ENCODE results near the gene RELT. TPM values are rescaled to one million over a fixed set of nuclear protein-coding genes. Genes with fewer than 3 reads are reported as not detected.

Gene RELT
- total RNA-seq, 2 donors from 2014 or later: 6.5 to 14.2 TPM

- DNase-seq (ENCODE audit: low spot score): no peak
- no peaks in the 10 kb centered on the region for H3K9me3 ChIP-seq
- TF ChIP-seq, protein P1, sequence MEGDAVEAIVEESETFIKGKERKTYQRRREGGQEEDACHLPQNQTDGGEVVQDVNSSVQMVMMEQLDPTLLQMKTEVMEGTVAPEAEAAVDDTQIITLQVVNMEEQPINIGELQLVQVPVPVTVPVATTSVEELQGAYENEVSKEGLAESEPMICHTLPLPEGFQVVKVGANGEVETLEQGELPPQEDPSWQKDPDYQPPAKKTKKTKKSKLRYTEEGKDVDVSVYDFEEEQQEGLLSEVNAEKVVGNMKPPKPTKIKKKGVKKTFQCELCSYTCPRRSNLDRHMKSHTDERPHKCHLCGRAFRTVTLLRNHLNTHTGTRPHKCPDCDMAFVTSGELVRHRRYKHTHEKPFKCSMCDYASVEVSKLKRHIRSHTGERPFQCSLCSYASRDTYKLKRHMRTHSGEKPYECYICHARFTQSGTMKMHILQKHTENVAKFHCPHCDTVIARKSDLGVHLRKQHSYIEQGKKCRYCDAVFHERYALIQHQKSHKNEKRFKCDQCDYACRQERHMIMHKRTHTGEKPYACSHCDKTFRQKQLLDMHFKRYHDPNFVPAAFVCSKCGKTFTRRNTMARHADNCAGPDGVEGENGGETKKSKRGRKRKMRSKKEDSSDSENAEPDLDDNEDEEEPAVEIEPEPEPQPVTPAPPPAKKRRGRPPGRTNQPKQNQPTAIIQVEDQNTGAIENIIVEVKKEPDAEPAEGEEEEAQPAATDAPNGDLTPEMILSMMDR (IDR thresholded peaks at IDR 0.05): no peak
- no peak for ATAC-seq (ENCODE audit: insufficient number of reproducible peaks, low FRiP score, low read depth)
- no peaks in the 10 kb centered on the region for H3K27me3 ChIP-seq (replicated peaks; ENCODE audit: insufficient read depth)
- peaks cover 12% of the 10 kb centered on the region for H3K36me3 ChIP-seq
- H3K4me3 ChIP-seq: peak overlapping the region; percentile 54
- H3K4me1 ChIP-seq (ENCODE audit: control insufficient read depth in 1 of 2, low read depth in 2 of 2): peaks cover 23 to 84% of the 10 kb centered on the region in 2 donors
- peak overlapping the region; percentile 64 to 65 for H3K27ac ChIP-seq
Observed at GRCh38 chr11:73343076-73343873, 32.9 kb upstream of the RELT start.

DNA sequence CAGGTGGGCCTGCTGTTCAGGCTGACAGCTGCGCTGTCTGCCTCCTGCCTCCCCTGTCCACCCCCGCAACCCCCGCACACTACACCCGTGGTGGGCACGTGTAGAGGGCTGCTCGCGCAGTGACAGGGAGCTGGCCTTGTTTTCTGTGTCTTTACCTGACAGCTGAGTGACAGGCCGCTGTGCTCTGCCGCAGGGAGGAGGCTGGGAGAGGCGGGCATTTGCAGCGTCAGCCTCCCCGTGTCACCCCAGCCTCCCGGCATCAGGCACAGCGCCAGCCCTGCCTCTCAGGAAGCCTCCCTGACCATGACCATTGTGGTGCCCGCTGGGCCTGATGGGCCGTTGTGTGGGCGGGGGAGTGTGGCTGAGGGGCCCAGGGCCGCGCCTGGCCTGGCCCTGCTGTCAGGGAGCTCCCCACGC is 32.0 kb upstream of the RELT start:
- ATAC-seq (ENCODE audit: insufficient number of reproducible peaks, low FRiP score, low read depth) (no peak), DNase-seq (ENCODE audit: low spot score) (peak; percentile 29)
- Histone ChIP-seq H3K4me1 (ENCODE audit: control insufficient read depth in 1 of 2, low read depth in 2 of 2) (peaks cover 23 to 75% of the 10 kb centered on the region in 2 donors), H3K27ac (peak overlapping the region; percentile 60 to 65), H3K36me3 (peaks cover 14% of the 10 kb centered on the region), H3K27me3 (replicated peaks; ENCODE audit: insufficient read depth) (no peaks in the 10 kb centered on the region), H3K9me3 (no peaks in the 10 kb centered on the region), H3K4me3 (peak overlapping the region; percentile 54)
- TF ChIP-seq, protein P1 (IDR thresholded peaks at IDR 0.05): no peak

DNA sequence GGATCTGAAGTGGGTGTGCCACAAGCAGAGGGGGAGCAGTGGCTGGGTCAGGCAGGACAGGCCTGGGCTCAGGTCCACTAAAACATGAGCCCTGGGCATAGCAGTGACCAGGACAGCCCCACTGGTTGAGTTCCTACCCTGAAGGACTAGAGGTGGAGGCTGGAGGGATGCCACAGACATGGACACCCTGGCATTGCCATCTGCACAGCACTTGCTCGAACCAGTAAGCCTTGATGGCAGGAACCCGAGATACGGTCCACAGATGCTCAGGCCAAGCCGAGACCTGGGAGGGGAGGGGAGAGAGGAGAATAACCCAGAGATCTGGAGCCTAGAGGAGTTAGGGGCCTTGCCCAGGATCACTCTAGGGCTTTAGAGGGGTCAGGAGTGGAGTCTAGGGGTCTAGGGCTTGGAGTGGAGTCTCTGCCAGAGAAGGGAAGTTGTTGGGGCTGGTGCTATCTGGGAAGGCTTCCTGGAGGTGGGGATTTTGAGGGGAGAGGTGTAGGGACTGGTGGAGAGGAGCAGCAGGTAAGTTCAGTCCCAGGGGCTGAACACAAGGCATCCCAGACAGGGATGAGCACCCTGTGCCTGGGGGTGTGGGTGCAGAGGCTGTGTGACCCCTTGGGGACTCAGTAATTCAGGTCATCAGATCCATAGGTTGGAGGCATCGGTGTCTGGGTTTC is 30.6 kb upstream of the RELT start:
- Histone ChIP-seq H3K9me3 (no peaks in the 10 kb centered on the region), H3K27ac (peak overlapping the region; percentile 60 to 65), H3K27me3 (replicated peaks; ENCODE audit: insufficient read depth) (no peaks in the 10 kb centered on the region), H3K36me3 (peaks cover 14% of the 10 kb centered on the region), H3K4me3 (no peak overlapping the region), H3K4me1 (ENCODE audit: control insufficient read depth in 1 of 2, low read depth in 2 of 2) (peaks cover 23 to 70% of the 10 kb centered on the region in 2 donors)
- no peak for DNase-seq (ENCODE audit: low spot score)
- TF ChIP-seq, protein P1 (IDR thresholded peaks at IDR 0.05): no peak
- ATAC-seq (ENCODE audit: insufficient number of reproducible peaks, low FRiP score, low read depth): no peak

DNA sequence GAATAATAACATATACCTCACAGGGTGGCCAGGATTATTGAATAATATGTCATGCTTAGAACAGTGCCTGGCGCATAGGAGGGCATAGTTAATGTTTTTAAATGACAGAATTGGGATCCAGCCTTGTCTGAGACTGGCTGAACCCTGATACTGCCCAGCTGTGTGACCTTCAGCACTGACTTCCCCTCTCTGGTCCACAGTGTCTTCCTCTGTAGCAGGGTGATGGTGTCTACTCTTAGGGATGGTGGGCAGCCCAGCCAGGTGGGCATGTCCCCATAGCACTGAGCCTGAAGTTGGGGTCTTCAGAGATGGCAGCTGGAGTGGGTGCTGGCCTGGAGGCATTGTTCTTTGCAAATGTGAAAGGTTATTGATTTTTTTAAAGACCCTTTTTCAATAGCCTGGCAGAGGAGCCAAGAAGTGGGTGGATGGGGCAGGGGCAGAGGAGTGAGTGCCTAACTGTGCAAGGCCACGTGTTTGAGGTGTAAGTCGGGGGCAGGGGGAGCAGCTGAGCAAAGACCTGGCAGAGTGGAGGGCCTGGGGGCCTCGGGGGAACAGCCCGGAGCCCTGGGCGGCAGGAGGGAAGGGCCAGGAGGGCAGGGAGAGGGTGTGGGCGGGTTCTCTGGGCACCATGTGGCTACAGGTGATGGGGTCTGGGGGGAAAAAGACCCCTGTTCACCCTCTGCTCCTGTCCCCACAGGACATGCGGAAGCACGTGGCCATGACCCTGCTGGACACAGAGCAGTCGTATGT is 29.8 kb upstream of the RELT start:
- H3K4me3 ChIP-seq: no peak overlapping the region
- ATAC-seq (ENCODE audit: insufficient number of reproducible peaks, low FRiP score, low read depth) (no peak), DNase-seq (ENCODE audit: low spot score) (no peak)
- H3K27me3 ChIP-seq (replicated peaks; ENCODE audit: insufficient read depth): no peaks in the 10 kb centered on the region
- H3K4me1 ChIP-seq (ENCODE audit: control insufficient read depth in 1 of 2, low read depth in 2 of 2): peaks cover 24 to 70% of the 10 kb centered on the region in 2 donors
- H3K27ac ChIP-seq: peak overlapping the region; percentile 14 to 27
- H3K36me3 ChIP-seq: peaks cover 14% of the 10 kb centered on the region
- TF ChIP-seq, protein P1 (IDR thresholded peaks at IDR 0.05): no peak
- no peaks in the 10 kb centered on the region for H3K9me3 ChIP-seq

- H3K27me3 ChIP-seq (replicated peaks; ENCODE audit: insufficient read depth): no peaks in the 10 kb centered on the region
- H3K36me3 ChIP-seq: peaks cover 17% of the 10 kb centered on the region
- H3K4me1 ChIP-seq (ENCODE audit: control insufficient read depth in 1 of 2, low read depth in 2 of 2): peaks cover 25 to 68% of the 10 kb centered on the region in 2 donors
- no peaks in the 10 kb centered on the region for H3K9me3 ChIP-seq
- TF ChIP-seq, protein P1 (IDR thresholded peaks at IDR 0.05): no peak
- no peak for ATAC-seq (ENCODE audit: insufficient number of reproducible peaks, low FRiP score, low read depth)
- no peak overlapping the region for H3K27ac ChIP-seq
- no peak overlapping the region for H3K4me3 ChIP-seq
- no peak for DNase-seq (ENCODE audit: low spot score)
Observed at GRCh38 chr11:73347067-73347466, 29.1 kb upstream of the RELT start.

Data from thoracic aorta (tissue), 2 donors.